ENCODE measurements around the gene CILP2.

The CILP2 gene

DNA sequence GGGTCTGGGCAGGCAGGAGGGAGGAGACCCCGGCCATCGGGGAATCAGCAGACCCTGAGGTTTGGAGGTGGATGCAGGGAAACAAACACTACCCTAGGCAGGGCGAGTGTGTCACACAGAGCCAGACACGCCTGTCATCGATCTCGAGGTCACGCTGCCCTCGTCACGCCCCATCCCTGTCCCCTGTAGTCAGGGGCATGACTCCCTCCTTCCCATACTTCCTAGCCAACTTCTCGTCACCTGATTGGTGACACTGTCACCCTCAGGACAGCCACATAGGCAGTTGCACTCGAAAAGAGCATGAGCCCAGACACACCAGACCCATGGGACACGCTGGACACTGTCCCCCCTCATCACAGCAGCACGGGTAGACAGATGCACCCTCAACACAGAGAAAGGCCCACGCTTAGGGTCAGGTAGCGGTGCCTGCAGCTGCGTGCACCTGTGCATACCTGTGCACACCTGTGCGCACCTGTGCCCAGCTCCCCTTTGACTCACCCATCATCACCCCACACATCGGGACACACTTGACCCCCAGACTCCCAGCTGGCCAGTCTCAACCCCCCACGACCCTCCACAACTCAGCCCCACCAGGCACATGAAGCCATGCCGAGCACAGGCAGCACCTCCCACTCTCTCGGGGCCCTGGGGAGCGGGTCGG, 11.9 kb downstream of the CILP2 start:
- in situ Hi-C loops (cut with HindIII; ENCODE audit: low sequenced_read_pairs) = no loop called here
- DNase-seq (ENCODE audit: low read depth, low spot score) = no peak
- TF ChIP-seq, protein P1, sequence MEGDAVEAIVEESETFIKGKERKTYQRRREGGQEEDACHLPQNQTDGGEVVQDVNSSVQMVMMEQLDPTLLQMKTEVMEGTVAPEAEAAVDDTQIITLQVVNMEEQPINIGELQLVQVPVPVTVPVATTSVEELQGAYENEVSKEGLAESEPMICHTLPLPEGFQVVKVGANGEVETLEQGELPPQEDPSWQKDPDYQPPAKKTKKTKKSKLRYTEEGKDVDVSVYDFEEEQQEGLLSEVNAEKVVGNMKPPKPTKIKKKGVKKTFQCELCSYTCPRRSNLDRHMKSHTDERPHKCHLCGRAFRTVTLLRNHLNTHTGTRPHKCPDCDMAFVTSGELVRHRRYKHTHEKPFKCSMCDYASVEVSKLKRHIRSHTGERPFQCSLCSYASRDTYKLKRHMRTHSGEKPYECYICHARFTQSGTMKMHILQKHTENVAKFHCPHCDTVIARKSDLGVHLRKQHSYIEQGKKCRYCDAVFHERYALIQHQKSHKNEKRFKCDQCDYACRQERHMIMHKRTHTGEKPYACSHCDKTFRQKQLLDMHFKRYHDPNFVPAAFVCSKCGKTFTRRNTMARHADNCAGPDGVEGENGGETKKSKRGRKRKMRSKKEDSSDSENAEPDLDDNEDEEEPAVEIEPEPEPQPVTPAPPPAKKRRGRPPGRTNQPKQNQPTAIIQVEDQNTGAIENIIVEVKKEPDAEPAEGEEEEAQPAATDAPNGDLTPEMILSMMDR (IDR thresholded peaks at IDR 0.05; ENCODE audit: low read depth, low read length) = no peak
- no peak overlapping the region for H3K4me3 ChIP-seq (ENCODE audit: low read depth, low read length)

DNA sequence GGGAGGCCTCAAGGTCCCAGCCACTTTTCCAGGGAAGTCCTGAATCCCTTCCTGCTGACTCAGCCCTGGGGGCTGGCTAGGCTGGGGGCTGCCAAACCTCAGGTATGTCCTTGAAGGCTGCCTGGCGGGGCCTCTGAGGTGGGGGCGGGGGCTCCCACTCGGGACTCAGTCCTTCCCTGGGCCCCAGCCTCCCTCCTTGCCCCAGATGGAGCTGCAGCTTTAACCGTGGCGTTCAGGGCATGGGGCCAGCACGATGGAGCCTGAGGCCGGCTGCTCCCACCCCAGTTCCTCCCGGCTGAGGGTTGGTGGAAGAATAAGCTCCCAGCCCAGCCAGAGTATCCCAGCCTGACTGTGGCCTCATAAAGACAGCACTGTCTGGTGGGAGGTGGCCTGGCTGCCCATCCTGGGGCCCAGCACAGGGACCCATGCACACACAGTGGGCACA, 12.4 kb downstream of the CILP2 start:
- H3K4me3 ChIP-seq (ENCODE audit: low read depth, low read length) = no peak overlapping the region
- in situ Hi-C loops (cut with HindIII; ENCODE audit: low sequenced_read_pairs) = no loop called here

DNA sequence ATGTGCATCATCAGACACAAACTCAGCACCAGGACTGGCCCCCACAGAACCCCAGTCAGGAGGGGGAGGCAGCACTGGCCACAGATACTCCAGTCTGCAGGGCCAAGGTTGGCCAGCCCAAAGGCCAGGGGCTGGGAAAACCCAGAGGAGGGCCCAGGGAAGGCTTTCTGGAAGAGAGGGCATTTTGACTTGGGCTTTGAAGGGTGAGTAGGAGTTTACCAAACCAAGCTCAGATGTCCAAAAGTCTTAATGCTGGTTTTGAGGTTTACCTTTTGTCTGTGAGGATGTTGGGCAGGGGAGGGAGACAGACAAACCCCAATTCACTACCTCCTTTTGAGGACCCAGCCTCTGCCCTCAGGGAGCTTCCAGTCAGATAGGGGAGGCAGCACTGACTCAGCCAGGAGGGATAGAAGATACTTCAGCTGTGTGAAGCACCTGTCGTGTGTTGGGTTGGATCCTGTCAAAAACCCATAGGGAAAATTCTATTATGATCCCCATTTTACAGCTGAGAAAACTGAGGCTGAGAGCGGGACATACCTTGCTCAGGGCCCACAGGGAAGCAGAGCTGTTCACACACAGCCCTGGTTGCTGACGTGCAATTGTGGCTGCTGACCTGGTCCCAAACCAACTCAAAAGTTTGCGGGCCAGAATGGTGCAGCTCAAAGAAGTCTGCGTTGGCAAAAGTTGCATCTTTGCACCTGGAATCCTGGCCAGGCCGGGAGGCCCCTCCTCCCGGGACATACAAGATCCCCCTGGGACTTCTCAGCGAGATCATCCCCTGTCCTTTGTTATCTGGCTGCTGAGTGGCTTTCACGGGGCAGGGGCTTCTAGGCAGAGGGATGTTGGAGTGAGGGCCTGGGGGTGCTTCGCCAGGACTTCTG, 13.1 kb downstream of the CILP2 start:
- DNase-seq (ENCODE audit: low read depth, low spot score) = no peak
- in situ Hi-C loops (cut with HindIII; ENCODE audit: low sequenced_read_pairs) = no loop called here
- TF ChIP-seq, protein P1 (IDR thresholded peaks at IDR 0.05; ENCODE audit: low read depth, low read length) = no peak
- H3K4me3 ChIP-seq (ENCODE audit: low read depth, low read length) = no peak overlapping the region

More for the DNA sequence above, 12.4 kb downstream of the CILP2 start:
- peak; percentile 70 for DNase-seq (ENCODE audit: low read depth, low spot score)
- TF ChIP-seq, protein P1 (IDR thresholded peaks at IDR 0.05; ENCODE audit: low read depth, low read length) = no peak

DNA sequence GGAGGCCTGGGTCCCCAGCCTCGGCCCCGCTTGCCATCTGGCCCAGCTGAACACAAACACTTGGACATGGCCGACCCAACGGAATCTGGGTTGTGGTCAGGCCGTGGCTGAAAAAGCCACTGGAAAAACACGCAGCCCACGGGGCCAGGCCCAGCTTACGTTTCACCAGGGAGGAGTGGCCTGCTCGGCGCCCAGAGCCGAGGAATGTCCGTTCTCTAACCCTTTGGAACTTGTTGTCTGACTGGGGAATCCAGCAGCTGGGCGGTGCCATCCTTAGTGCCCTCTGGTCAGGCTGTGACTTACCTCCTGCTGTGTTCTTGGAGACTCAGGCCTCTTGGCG, 13.8 kb downstream of the CILP2 start:
- peak; percentile 48 for DNase-seq (ENCODE audit: low read depth, low spot score)
- TF ChIP-seq, protein P1 (IDR thresholded peaks at IDR 0.05; ENCODE audit: low read depth, low read length) = no peak
- in situ Hi-C loops (cut with HindIII; ENCODE audit: low sequenced_read_pairs) = no loop called here
- H3K4me3 ChIP-seq (ENCODE audit: low read depth, low read length) = no peak overlapping the region

DNA sequence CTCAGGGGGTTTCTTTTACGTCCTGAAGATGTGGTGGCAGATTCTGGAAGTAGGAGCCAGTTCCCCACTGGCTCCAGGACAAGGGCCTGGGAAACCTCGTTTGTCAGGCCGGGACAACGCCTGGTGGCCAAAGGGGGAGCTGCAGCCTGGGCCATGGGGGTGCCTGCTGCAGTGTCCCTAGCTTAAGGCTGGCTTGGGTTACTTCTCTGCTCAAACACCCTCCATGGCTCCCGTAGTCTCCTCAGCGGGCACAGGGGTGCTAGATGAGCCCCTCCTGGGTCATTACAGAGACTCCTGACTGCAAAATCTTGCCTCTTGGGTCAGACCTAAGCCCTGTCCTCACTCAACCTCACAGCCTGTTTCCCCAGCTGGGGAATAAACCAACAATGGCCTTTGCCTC, 14.7 kb downstream of the CILP2 start:
- H3K4me3 ChIP-seq (ENCODE audit: low read depth, low read length) = no peak overlapping the region
- no peak for DNase-seq (ENCODE audit: low read depth, low spot score)
- in situ Hi-C loops (cut with HindIII; ENCODE audit: low sequenced_read_pairs) = no loop called here
- TF ChIP-seq, protein P1 (IDR thresholded peaks at IDR 0.05; ENCODE audit: low read depth, low read length) = peak; percentile 85

DNA sequence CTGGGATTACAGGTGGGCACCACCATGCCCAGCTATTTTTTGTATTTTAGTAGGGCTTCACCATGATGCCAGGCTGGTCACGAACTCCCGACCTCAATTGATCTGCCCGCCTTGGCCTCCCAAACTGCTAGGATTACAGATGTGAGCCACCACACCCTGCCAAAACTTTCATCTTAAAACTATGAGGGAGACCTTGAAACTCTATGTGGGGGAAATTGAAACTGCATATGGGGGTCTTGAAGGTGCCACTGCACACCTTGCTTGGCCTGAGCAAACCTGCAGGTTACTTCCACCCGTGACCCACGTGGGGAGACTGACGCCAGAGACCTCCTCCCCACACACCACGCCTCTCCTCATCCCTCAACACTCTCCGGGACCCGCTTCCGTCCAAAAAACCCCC, 15.6 kb downstream of the CILP2 start:
- DNase-seq (ENCODE audit: low read depth, low spot score) = no peak
- TF ChIP-seq, protein P1 (IDR thresholded peaks at IDR 0.05; ENCODE audit: low read depth, low read length) = no peak
- in situ Hi-C loops (cut with HindIII; ENCODE audit: low sequenced_read_pairs) = no loop called here
- H3K4me3 ChIP-seq (ENCODE audit: low read depth, low read length) = no peak overlapping the region
